Left hindlimb (tissue), 1 donor: Measurements from ENCODE around the gene IFNA10.
"Not testable (repeated sequence)": the region's sequence is repeated elsewhere in the genome, so short reads cannot be mapped to it uniquely, and the experiment has no call there.

Experiments used
- DNase-seq: peaks from one replicate; pipeline ENCODE4 v3.0.0-alpha.2; 2018

IFNA10 gene

GRCh38 chr9:21207043-21207442 lies at the start of gene IFNA10:
TSS of gene IFNA10 (minus strand) at chr9:21207143. CDS start at chr9:21207097, 46 bp downstream.
- not testable (repeated sequence) for DNase-seq

GRCh38 chr9:21255538-21256212 lies 48.7 kb upstream of the IFNA10 start:
- DNase-seq: no peak

GRCh38 chr9:21252721-21253547 lies 46.0 kb upstream of the IFNA10 start:
- DNase-seq: no peak

GRCh38 chr9:21251638-21252037 lies 44.7 kb upstream of the IFNA10 start:
- no peak for DNase-seq

GRCh38 chr9:21251190-21251589 lies 44.2 kb upstream of the IFNA10 start:
- no peak for DNase-seq

- DNase-seq: no peak
These were observed 37.9 kb upstream of the IFNA10 start for GRCh38 chr9:21244836-21245235.

- no peak for DNase-seq
These were observed 33.0 kb upstream of the IFNA10 start, which contains the start of gene IFNA14 for GRCh38 chr9:21239911-21240310. TSS of gene IFNA14 (minus strand) at chr9:21240005. CDS start at chr9:21239935, 70 bp downstream.

GRCh38 chr9:21236360-21236714 lies 29.4 kb upstream of the IFNA10 start:
- not testable (repeated sequence) for DNase-seq

GRCh38 chr9:21235468-21236359 lies 28.8 kb upstream of the IFNA10 start:
- DNase-seq: not testable (repeated sequence)

GRCh38 chr9:21234153-21234687 lies 27.3 kb upstream of the IFNA10 start:
- DNase-seq: no peak

- no peak for DNase-seq
These were observed 26.3 kb upstream of the IFNA10 start for GRCh38 chr9:21233258-21233657.

GRCh38 chr9:21228122-21228521 lies 21.2 kb upstream of the IFNA10 start, which contains the start of gene IFNA17:
TSS of gene IFNA17 (minus strand) at chr9:21228222. CDS start at chr9:21228173, 49 bp downstream.
- no peak for DNase-seq

GRCh38 chr9:21217211-21217610 lies 10.3 kb upstream of the IFNA10 start, which contains the start of gene IFNA16:
TSS of gene IFNA16 (minus strand) at chr9:21217311. CDS start at chr9:21217305, 6 bp downstream.
- not testable (repeated sequence) for DNase-seq

GRCh38 chr9:21213411-21214326 lies 6.7 kb upstream of the IFNA10 start:
- DNase-seq: not testable (repeated sequence)

- DNase-seq: not testable (repeated sequence)
These were observed 5.2 kb upstream of the IFNA10 start for GRCh38 chr9:21212160-21212559.

- not testable (repeated sequence) for DNase-seq
These were observed 3.8 kb upstream of the IFNA10 start for GRCh38 chr9:21210782-21211181.

- DNase-seq: no peak
These were observed 3.4 kb upstream of the IFNA10 start for GRCh38 chr9:21210311-21210710.

GRCh38 chr9:21205204-21205603 lies 1.7 kb downstream of the IFNA10 start:
- no peak for DNase-seq

- DNase-seq: not testable (repeated sequence)
These were observed 4.8 kb downstream of the IFNA10 start, which contains the start of gene IFNA7 for GRCh38 chr9:21202105-21202504. TSS of gene IFNA7 (minus strand) at chr9:21202205. CDS start at chr9:21202165, 40 bp downstream.

- not testable (repeated sequence) for DNase-seq
These were observed 11.8 kb downstream of the IFNA10 start for GRCh38 chr9:21194867-21195776.
